Effector memory CD4-positive, alpha-beta T cell (primary cell): ENCODE results near the gene ARHGEF7.

Source experiments
- DNase-seq, 3 donors: peaks; one replicate each; pipeline ENCODE4 v3.0.0-alpha.2; 2020
- H3K27ac ChIP-seq: 2 replicates; pipeline ENCODE4 v1.7.0; 2013; ENCODE audit warnings: mild to moderate bottlenecking, low read length, moderate library complexity; ENCODE audit not compliant: insufficient read depth, poor library complexity, severe bottlenecking
- H3K27me3 ChIP-seq: replicated peaks from 2 replicates; pipeline ENCODE4 v1.7.0; 2013; ENCODE audit warnings: mild to moderate bottlenecking, low read length; ENCODE audit not compliant: insufficient read depth, control insufficient read depth, poor library complexity, severe bottlenecking
- H3K36me3 ChIP-seq: 2 replicates; pipeline ENCODE4 v1.7.0; 2013; ENCODE audit warnings: mild to moderate bottlenecking, low read length, moderate library complexity; ENCODE audit not compliant: control insufficient read depth, insufficient read depth
- H3K4me1 ChIP-seq: 2 replicates; pipeline ENCODE4 v1.7.0; 2013; ENCODE audit warnings: low read length, mild to moderate bottlenecking; ENCODE audit not compliant: control insufficient read depth, insufficient read depth, poor library complexity, severe bottlenecking
- H3K4me3 ChIP-seq: 2 replicates; pipeline ENCODE4 v1.7.0; 2013; ENCODE audit warnings: low read length, low read depth, mild to moderate bottlenecking; ENCODE audit not compliant: insufficient read depth, poor library complexity, severe bottlenecking
- H3K9me3 ChIP-seq: 2 replicates; pipeline ENCODE4 v1.7.0; 2013; ENCODE audit warnings: mild to moderate bottlenecking, low read length, moderate library complexity; ENCODE audit not compliant: control insufficient read depth

Gene ARHGEF7

GRCh38 chr13:111325941-111326620 is 211.0 kb downstream of the ARHGEF7 start:
- Histone ChIP-seq H3K27ac (no peak overlapping the region), H3K9me3 (no peaks in the 10 kb centered on the region), H3K36me3 (no peaks in the 10 kb centered on the region), H3K27me3 (no peaks in the 10 kb centered on the region), H3K4me3 (no peak overlapping the region), H3K4me1 (no peaks in the 10 kb centered on the region)
- DNase-seq = no peak

- Histone ChIP-seq H3K4me1 (no peaks in the 10 kb centered on the region), H3K36me3 (no peaks in the 10 kb centered on the region), H3K9me3 (no peaks in the 10 kb centered on the region), H3K27me3 (no peaks in the 10 kb centered on the region), H3K27ac (no peak overlapping the region), H3K4me3 (no peak overlapping the region)
- no peak for DNase-seq
Observed at GRCh38 chr13:111326621-111326965, 211.5 kb downstream of the ARHGEF7 start.

- DNase-seq = no peak
- Histone ChIP-seq H3K27ac (no peak overlapping the region), H3K4me3 (no peak overlapping the region), H3K27me3 (no peaks in the 10 kb centered on the region), H3K9me3 (no peaks in the 10 kb centered on the region), H3K36me3 (no peaks in the 10 kb centered on the region), H3K4me1 (no peaks in the 10 kb centered on the region)
Observed at GRCh38 chr13:111326981-111327642, 212.0 kb downstream of the ARHGEF7 start.

- Histone ChIP-seq H3K36me3 (no peaks in the 10 kb centered on the region), H3K9me3 (no peaks in the 10 kb centered on the region), H3K27me3 (no peaks in the 10 kb centered on the region), H3K4me1 (no peaks in the 10 kb centered on the region), H3K27ac (no peak overlapping the region), H3K4me3 (no peak overlapping the region)
- no peak for DNase-seq
Observed at GRCh38 chr13:111327730-111328573, 212.8 kb downstream of the ARHGEF7 start.

- Histone ChIP-seq H3K36me3 (no peaks in the 10 kb centered on the region), H3K9me3 (no peaks in the 10 kb centered on the region), H3K27me3 (no peaks in the 10 kb centered on the region), H3K27ac (no peak overlapping the region), H3K4me1 (no peaks in the 10 kb centered on the region), H3K4me3 (no peak overlapping the region)
- no peak for DNase-seq
Observed at GRCh38 chr13:111328574-111329410, 213.7 kb downstream of the ARHGEF7 start.

GRCh38 chr13:111329641-111330040 is 214.5 kb downstream of the ARHGEF7 start:
- Histone ChIP-seq H3K36me3 (no peaks in the 10 kb centered on the region), H3K4me1 (no peaks in the 10 kb centered on the region), H3K9me3 (no peaks in the 10 kb centered on the region), H3K4me3 (no peak overlapping the region), H3K27me3 (no peaks in the 10 kb centered on the region), H3K27ac (no peak overlapping the region)
- no peak for DNase-seq

GRCh38 chr13:111330066-111330610 is 215.0 kb downstream of the ARHGEF7 start:
- no peaks in the 10 kb centered on the region for H3K9me3 ChIP-seq
- H3K36me3 ChIP-seq = no peaks in the 10 kb centered on the region
- H3K4me1 ChIP-seq = no peaks in the 10 kb centered on the region
- no peaks in the 10 kb centered on the region for H3K27me3 ChIP-seq
- DNase-seq = no peak
- H3K4me3 ChIP-seq = no peak overlapping the region
- H3K27ac ChIP-seq = no peak overlapping the region

GRCh38 chr13:111335298-111335697 is 220.2 kb downstream of the ARHGEF7 start:
- no peaks in the 10 kb centered on the region for H3K4me1 ChIP-seq
- DNase-seq = no peak
- H3K9me3 ChIP-seq = no peaks in the 10 kb centered on the region
- H3K4me3 ChIP-seq = no peak overlapping the region
- no peaks in the 10 kb centered on the region for H3K36me3 ChIP-seq
- H3K27ac ChIP-seq = no peak overlapping the region
- H3K27me3 ChIP-seq = no peaks in the 10 kb centered on the region

- Histone ChIP-seq H3K27ac (no peak overlapping the region), H3K9me3 (no peaks in the 10 kb centered on the region), H3K4me1 (no peaks in the 10 kb centered on the region), H3K27me3 (no peaks in the 10 kb centered on the region), H3K36me3 (no peaks in the 10 kb centered on the region), H3K4me3 (no peak overlapping the region)
- no peak for DNase-seq
Observed at GRCh38 chr13:111336666-111337065, 221.6 kb downstream of the ARHGEF7 start.
